Activated CD8-positive, alpha-beta memory T cell treated with anti-CD3 and anti-CD28 coated beads, Interleukin-2, amount 50 U/mL, for 24 hours (primary cell): ENCODE data around the gene ZNF382.
"Not testable (repeated sequence)": the region's sequence is repeated elsewhere in the genome, so short reads cannot be mapped to it uniquely, and the experiment has no call there.

Source experiments
- DNase-seq: peaks from one replicate; pipeline ENCODE4 v3.0.0-alpha.2; 2020; ENCODE audit errors: extremely low read depth

ZNF382 gene

GRCh38 chr19:36605101-36605876 is at the start of gene ZNF382:
Gene ZNF382, plus strand, starts transcription at chr19:36605313. Its CDS starts 4,602 bp downstream, at chr19:36609915.
- DNase-seq = peak; percentile 63

GRCh38 chr19:36564391-36564790 is 40.7 kb upstream of the ZNF382 start:
- no peak for DNase-seq

- DNase-seq = no peak
Measured at GRCh38 chr19:36572593-36573019, 32.5 kb upstream of the ZNF382 start.

- peak; percentile 70 for DNase-seq
Measured at GRCh38 chr19:36573020-36573894, 31.9 kb upstream of the ZNF382 start, which contains the start of gene ZNF529. Gene ZNF529, minus strand, starts transcription at chr19:36573292. Its CDS starts 946 bp downstream, at chr19:36572346.

GRCh38 chr19:36573895-36574720 is 31.0 kb upstream of the ZNF382 start:
- DNase-seq = no peak

- DNase-seq = no peak
Measured at GRCh38 chr19:36574741-36575140, 30.4 kb upstream of the ZNF382 start.

GRCh38 chr19:36577271-36577996 is 27.7 kb upstream of the ZNF382 start:
- no peak for DNase-seq

- no peak for DNase-seq
Measured at GRCh38 chr19:36579255-36579654, 25.9 kb upstream of the ZNF382 start.

- DNase-seq = not testable (repeated sequence)
Measured at GRCh38 chr19:36602681-36603080, 2.4 kb upstream of the ZNF382 start.

GRCh38 chr19:36604656-36605100 is 435 bp upstream of the ZNF382 start:
- DNase-seq = peak; percentile 67

GRCh38 chr19:36605877-36606478 is 865 bp downstream of the ZNF382 start:
- DNase-seq = no peak

- no peak for DNase-seq
Measured at GRCh38 chr19:36627057-36627456, 21.9 kb downstream of the ZNF382 start.

GRCh38 chr19:36635342-36635741 is 30.2 kb downstream of the ZNF382 start:
- no peak for DNase-seq

- DNase-seq = no peak
Measured at GRCh38 chr19:36638862-36639510, 33.9 kb downstream of the ZNF382 start.

- DNase-seq = no peak
Measured at GRCh38 chr19:36646746-36647145, 41.6 kb downstream of the ZNF382 start.

- no peak for DNase-seq
Measured at GRCh38 chr19:36652958-36653357, 47.8 kb downstream of the ZNF382 start.

GRCh38 chr19:36665832-36666231 is 60.7 kb downstream of the ZNF382 start:
- DNase-seq = no peak

- DNase-seq = no peak
Measured at GRCh38 chr19:36668646-36669045, 63.5 kb downstream of the ZNF382 start.

- DNase-seq = no peak
Measured at GRCh38 chr19:36672368-36672767, 67.3 kb downstream of the ZNF382 start.

- DNase-seq = no peak
Measured at GRCh38 chr19:36674201-36674600, 69.1 kb downstream of the ZNF382 start.
